Astrocyte of the hippocampus (primary cell): ENCODE measurements around the gene FRY.

Source experiments
- DNase-seq: peaks from one replicate; pipeline ENCODE4 v3.0.0; 2011; ENCODE audit warnings: low read depth, low spot score

Gene FRY

GRCh38 chr13:32173881-32174280, 142.3 kb downstream of the FRY start:
- DNase-seq = no peak

GRCh38 chr13:32174366-32174765, 142.8 kb downstream of the FRY start:
- DNase-seq = no peak

- DNase-seq = no peak
These were observed 143.7 kb downstream of the FRY start for GRCh38 chr13:32175307-32175706.

- no peak for DNase-seq
These were observed 144.4 kb downstream of the FRY start for GRCh38 chr13:32175943-32176342.

- DNase-seq = no peak
These were observed 145.1 kb downstream of the FRY start for GRCh38 chr13:32176696-32177095.

- DNase-seq = no peak
These were observed 147.2 kb downstream of the FRY start for GRCh38 chr13:32178763-32179162.

- DNase-seq = no peak
These were observed 148.1 kb downstream of the FRY start for GRCh38 chr13:32179708-32180107.

GRCh38 chr13:32187651-32188050, 156.1 kb downstream of the FRY start:
- no peak for DNase-seq

GRCh38 chr13:32191452-32191998, 160.0 kb downstream of the FRY start:
- no peak for DNase-seq

- no peak for DNase-seq
These were observed 164.1 kb downstream of the FRY start for GRCh38 chr13:32195713-32196112.

- no peak for DNase-seq
These were observed 167.6 kb downstream of the FRY start for GRCh38 chr13:32199168-32199567.

GRCh38 chr13:32200741-32201140, 169.2 kb downstream of the FRY start:
- no peak for DNase-seq

- DNase-seq = no peak
These were observed 170.2 kb downstream of the FRY start for GRCh38 chr13:32201809-32202208.

GRCh38 chr13:32202268-32202667, 170.7 kb downstream of the FRY start:
- no peak for DNase-seq

- no peak for DNase-seq
These were observed 171.6 kb downstream of the FRY start for GRCh38 chr13:32203221-32203620.

- no peak for DNase-seq
These were observed 172.2 kb downstream of the FRY start for GRCh38 chr13:32203736-32204135.

- DNase-seq = no peak
These were observed 174.0 kb downstream of the FRY start for GRCh38 chr13:32205431-32206096.

- no peak for DNase-seq
These were observed 174.6 kb downstream of the FRY start for GRCh38 chr13:32206097-32206740.

- DNase-seq = no peak
These were observed 177.3 kb downstream of the FRY start for GRCh38 chr13:32208860-32209259.

GRCh38 chr13:32209652-32210051, 178.1 kb downstream of the FRY start:
- no peak for DNase-seq

- DNase-seq = no peak
These were observed 178.5 kb downstream of the FRY start for GRCh38 chr13:32210101-32210500.

GRCh38 chr13:32211813-32212212, 180.2 kb downstream of the FRY start:
- DNase-seq = peak; percentile 81

GRCh38 chr13:32212421-32212820, 180.8 kb downstream of the FRY start:
- peak; percentile 70 for DNase-seq
